K562 (cell line): ENCODE measurements around the gene LDLRAD3.

Experiments used
- FOS ChIP-seq: IDR thresholded peaks from 3 replicates; pipeline ENCODE4 v1.6.1; 2011; ENCODE audit not compliant: insufficient read length; ENCODE audit errors: extremely low read depth
- HNRNPL ChIP-seq: fragments of 200-400 bp; formaldehyde crosslinking; IDR thresholded peaks from 2 replicates; pipeline ENCODE4 v1.6.1; 2017; ENCODE audit warnings: low read depth, mild to moderate bottlenecking, low read length

- no peak for TF ChIP-seq FOS
- no peak for TF ChIP-seq HNRNPL
Measured at GRCh38 chr11:35930466-35930865, 13.4 kb upstream of the LDLRAD3 start.
